ENCODE measurements around the gene WDR18.

WDR18 gene

GRCh38 chr19:991174-991931 is 7.2 kb downstream of the WDR18 start:
- peak; percentile 40 to 83 (median 50) for DNase-seq (ENCODE audit: low read depth in 2 of 3, low spot score in 2 of 3)

- DNase-seq (ENCODE audit: low read depth in 2 of 3, low spot score in 2 of 3), result no peak
Measured at GRCh38 chr19:991932-992669, 8.0 kb downstream of the WDR18 start.

- no peak for DNase-seq (ENCODE audit: low read depth in 2 of 3, low spot score in 2 of 3)
Measured at GRCh38 chr19:992670-993055, 8.5 kb downstream of the WDR18 start.

- no peak for DNase-seq (ENCODE audit: low read depth in 2 of 3, low spot score in 2 of 3)
Measured at GRCh38 chr19:993361-993830, 9.3 kb downstream of the WDR18 start.

- DNase-seq (ENCODE audit: low read depth in 2 of 3, low spot score in 2 of 3), result no peak
Measured at GRCh38 chr19:993831-994393, 9.8 kb downstream of the WDR18 start.

- no peak for DNase-seq (ENCODE audit: low read depth in 2 of 3, low spot score in 2 of 3)
Measured at GRCh38 chr19:994516-994915, 10.4 kb downstream of the WDR18 start.

- no peak for DNase-seq (ENCODE audit: low read depth in 2 of 3, low spot score in 2 of 3)
Measured at GRCh38 chr19:995051-995827, 11.1 kb downstream of the WDR18 start.

- peak; percentile 45 to 48 (median 47) for DNase-seq (ENCODE audit: low read depth in 2 of 3, low spot score in 2 of 3)
Measured at GRCh38 chr19:996051-996838, 12.1 kb downstream of the WDR18 start.

- DNase-seq (ENCODE audit: low read depth in 2 of 3, low spot score in 2 of 3), result no peak
Measured at GRCh38 chr19:998064-998463, 13.9 kb downstream of the WDR18 start.

- DNase-seq (ENCODE audit: low read depth in 2 of 3, low spot score in 2 of 3), result no peak
Measured at GRCh38 chr19:999379-999719, 15.2 kb downstream of the WDR18 start.

- peak in 2 of 3 experiments; percentile 44 to 50 for DNase-seq (ENCODE audit: low read depth in 2 of 3, low spot score in 2 of 3)
Measured at GRCh38 chr19:1000095-1000494, 15.9 kb downstream of the WDR18 start, which contains the start of gene GRIN3B. TSS of gene GRIN3B (plus strand) at chr19:1000419. CDS start at chr19:1000438, 19 bp downstream.

GRCh38 chr19:1000591-1001537 is 16.7 kb downstream of the WDR18 start:
- DNase-seq (ENCODE audit: low read depth in 2 of 3, low spot score in 2 of 3), result no peak

GRCh38 chr19:1001538-1002166 is 17.5 kb downstream of the WDR18 start:
- DNase-seq (ENCODE audit: low read depth in 2 of 3, low spot score in 2 of 3), result peak; percentile 47 to 71 (median 69)

- DNase-seq (ENCODE audit: low read depth in 2 of 3, low spot score in 2 of 3), result no peak
Measured at GRCh38 chr19:1002600-1002999, 18.5 kb downstream of the WDR18 start.

- DNase-seq (ENCODE audit: low read depth in 2 of 3, low spot score in 2 of 3), result no peak
Measured at GRCh38 chr19:1003283-1003682, 19.1 kb downstream of the WDR18 start.

GRCh38 chr19:1004204-1004802 is 20.2 kb downstream of the WDR18 start:
- no peak for DNase-seq (ENCODE audit: low read depth in 2 of 3, low spot score in 2 of 3)

GRCh38 chr19:1004803-1005664 is 20.9 kb downstream of the WDR18 start:
- DNase-seq (ENCODE audit: low read depth in 2 of 3, low spot score in 2 of 3), result no peak

Measured in activated CD8-positive, alpha-beta memory T cell treated with anti-CD3 and anti-CD28 coated beads for 48 hours (primary cell).